LoVo (cell line): Measurements from ENCODE around the gene EMP2.
"Not testable (repeated sequence)": the region's sequence is repeated elsewhere in the genome, so short reads cannot be mapped to it uniquely, and the experiment has no call there.

Experiments used
- DNase-seq: peaks from one replicate; pipeline ENCODE4 v3.0.0-alpha.2; 2016; ENCODE audit warnings: low spot score

EMP2 gene

GRCh38 chr16:10521681-10522274, 58.6 kb downstream of the EMP2 start:
- peak; percentile 56 for DNase-seq

GRCh38 chr16:10520869-10521578, 59.4 kb downstream of the EMP2 start:
- no peak for DNase-seq

- DNase-seq, result no peak
These were observed 60.2 kb downstream of the EMP2 start for GRCh38 chr16:10519929-10520868.

- DNase-seq, result no peak
These were observed 61.1 kb downstream of the EMP2 start for GRCh38 chr16:10519297-10519696.

- no peak for DNase-seq
These were observed 61.8 kb downstream of the EMP2 start for GRCh38 chr16:10518479-10519041.

GRCh38 chr16:10517868-10518267, 62.5 kb downstream of the EMP2 start:
- DNase-seq, result no peak

GRCh38 chr16:10514369-10515055, 65.9 kb downstream of the EMP2 start:
- DNase-seq, result peak; percentile 43

GRCh38 chr16:10511829-10512228, 68.6 kb downstream of the EMP2 start:
- DNase-seq, result no peak

- DNase-seq, result no peak
These were observed 70.1 kb downstream of the EMP2 start for GRCh38 chr16:10510279-10510678.

GRCh38 chr16:10509534-10510025, 70.8 kb downstream of the EMP2 start:
- DNase-seq, result peak; percentile 77

GRCh38 chr16:10505286-10505685, 75.1 kb downstream of the EMP2 start:
- DNase-seq, result not testable (repeated sequence)

- no peak for DNase-seq
These were observed 76.0 kb downstream of the EMP2 start for GRCh38 chr16:10504404-10504885.

- no peak for DNase-seq
These were observed 77.6 kb downstream of the EMP2 start for GRCh38 chr16:10502776-10503175.

GRCh38 chr16:10501016-10501607, 79.3 kb downstream of the EMP2 start:
- no peak for DNase-seq

- DNase-seq, result no peak
These were observed 79.8 kb downstream of the EMP2 start for GRCh38 chr16:10500582-10500981.

GRCh38 chr16:10497132-10498101, 83.0 kb downstream of the EMP2 start:
- peak; percentile 25 for DNase-seq

- DNase-seq, result no peak
These were observed 85.4 kb downstream of the EMP2 start for GRCh38 chr16:10495031-10495345.

GRCh38 chr16:10494343-10495030, 85.9 kb downstream of the EMP2 start:
- DNase-seq, result no peak

GRCh38 chr16:10493276-10493675, 87.1 kb downstream of the EMP2 start:
- no peak for DNase-seq
